Measurements from ENCODE around the gene C1QBP.

DNA sequence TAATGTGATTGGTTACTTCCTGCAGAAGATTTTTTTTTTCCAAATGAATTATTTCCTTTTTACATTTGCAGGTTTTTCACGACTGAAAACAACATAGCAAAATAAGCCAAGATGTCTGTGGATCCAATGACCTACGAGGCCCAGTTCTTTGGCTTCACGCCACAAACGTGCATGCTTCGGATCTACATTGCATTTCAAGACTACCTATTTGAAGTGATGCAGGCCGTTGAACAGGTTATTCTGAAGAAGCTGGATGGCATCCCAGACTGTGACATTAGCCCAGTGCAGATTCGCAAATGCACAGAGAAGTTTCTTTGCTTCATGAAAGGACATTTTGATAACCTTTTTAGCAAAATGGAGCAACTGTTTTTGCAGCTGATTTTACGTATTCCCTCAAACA, 49.8 kb upstream of the C1QBP start:
- TF ChIP-seq EP300 (IDR thresholded peaks at IDR 0.05) (no peak), POLR2A (IDR thresholded peaks at IDR 0.05) (no peak)
- TF ChIP-seq, protein P1, sequence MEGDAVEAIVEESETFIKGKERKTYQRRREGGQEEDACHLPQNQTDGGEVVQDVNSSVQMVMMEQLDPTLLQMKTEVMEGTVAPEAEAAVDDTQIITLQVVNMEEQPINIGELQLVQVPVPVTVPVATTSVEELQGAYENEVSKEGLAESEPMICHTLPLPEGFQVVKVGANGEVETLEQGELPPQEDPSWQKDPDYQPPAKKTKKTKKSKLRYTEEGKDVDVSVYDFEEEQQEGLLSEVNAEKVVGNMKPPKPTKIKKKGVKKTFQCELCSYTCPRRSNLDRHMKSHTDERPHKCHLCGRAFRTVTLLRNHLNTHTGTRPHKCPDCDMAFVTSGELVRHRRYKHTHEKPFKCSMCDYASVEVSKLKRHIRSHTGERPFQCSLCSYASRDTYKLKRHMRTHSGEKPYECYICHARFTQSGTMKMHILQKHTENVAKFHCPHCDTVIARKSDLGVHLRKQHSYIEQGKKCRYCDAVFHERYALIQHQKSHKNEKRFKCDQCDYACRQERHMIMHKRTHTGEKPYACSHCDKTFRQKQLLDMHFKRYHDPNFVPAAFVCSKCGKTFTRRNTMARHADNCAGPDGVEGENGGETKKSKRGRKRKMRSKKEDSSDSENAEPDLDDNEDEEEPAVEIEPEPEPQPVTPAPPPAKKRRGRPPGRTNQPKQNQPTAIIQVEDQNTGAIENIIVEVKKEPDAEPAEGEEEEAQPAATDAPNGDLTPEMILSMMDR (IDR thresholded peaks at IDR 0.05), result no peak

All from ovary (tissue), 3 donors.